ENCODE data around the gene HOXA2.

Gene HOXA2

DNA sequence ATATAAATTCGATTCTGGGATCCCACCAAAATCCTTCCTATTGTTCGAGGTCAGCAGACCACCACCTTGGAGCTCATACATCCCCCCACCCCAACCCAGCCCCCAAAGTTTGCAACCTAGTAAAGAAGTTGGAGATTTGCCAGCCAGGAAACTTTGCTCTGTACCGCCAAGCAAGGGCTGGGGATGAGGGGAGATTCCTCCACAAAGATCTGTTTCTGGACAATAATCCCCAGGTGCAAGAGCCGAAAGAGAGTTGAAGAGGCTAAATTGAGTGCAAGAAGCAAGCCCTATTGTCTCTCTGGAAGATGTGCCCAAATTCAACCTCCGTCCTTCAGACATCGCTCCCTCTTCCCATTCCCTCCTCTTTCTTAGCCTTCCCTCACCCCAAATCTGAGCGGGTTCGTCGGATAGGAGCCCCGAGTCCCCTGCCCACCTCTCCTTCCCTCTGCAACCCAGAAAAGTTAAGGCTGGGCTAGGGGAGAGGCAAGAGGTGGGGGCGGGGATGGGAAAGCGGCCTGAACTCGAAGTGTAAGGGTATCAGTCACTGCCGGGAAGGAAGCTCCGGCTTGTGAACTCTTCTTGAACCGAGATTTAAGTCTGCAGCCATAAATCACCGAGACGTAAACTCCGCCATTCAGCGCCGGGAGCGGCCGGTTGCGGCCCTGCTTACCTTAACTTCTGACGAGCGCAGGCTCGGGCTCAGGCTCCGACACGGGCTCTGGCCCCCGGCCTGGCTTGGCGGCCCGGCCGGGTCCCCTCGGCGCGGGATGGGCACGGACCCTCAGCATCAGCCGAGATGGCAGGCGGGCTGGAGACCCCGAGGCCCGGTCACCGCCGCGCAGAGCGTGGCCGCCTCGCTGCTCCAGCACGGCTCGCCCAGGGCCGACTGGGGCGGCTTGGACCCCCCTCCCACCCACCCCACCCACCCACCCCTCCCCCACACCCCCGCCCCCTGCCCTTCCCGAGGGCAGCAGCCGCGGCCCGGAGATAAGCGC lies 10.8 kb upstream of the HOXA2 start:
- Histone ChIP-seq H3K18ac (ENCODE audit: low read depth in 1 of 2, low read length in 2 of 2) (no peak overlapping the region), H3K79me1 (replicated peaks; ENCODE audit: low read length, poor library complexity, severe bottlenecking) (no peaks in the 10 kb centered on the region), H3K27ac (ENCODE audit: low read length, poor library complexity, severe bottlenecking) (peak overlapping the region; percentile 77), H3K4me2 (ENCODE audit: low read length, poor library complexity, severe bottlenecking) (peak overlapping the region; percentile 51), H2BK15ac (ENCODE audit: low read depth, poor library complexity, severe bottlenecking) (no peak overlapping the region), H4K8ac (ENCODE audit: low read length) (no peak overlapping the region), H2BK12ac (ENCODE audit: low read length in 2 of 2) (no peak overlapping the region), H3K4me3 (ENCODE audit: insufficient read depth in 1 of 2, low read depth in 1 of 2, low read length in 2 of 2) (peak overlapping the region; percentile 66 to 87), H3K9ac (ENCODE audit: low read length) (peak overlapping the region; percentile 89), H2AFZ (ENCODE audit: low read depth, low read length) (no peak overlapping the region), H2BK120ac (ENCODE audit: low read depth, low read length) (no peak overlapping the region), H3K9me3 (ENCODE audit: control insufficient read depth, low read length) (no peaks in the 10 kb centered on the region), H2BK5ac (ENCODE audit: low read depth, low read length, poor library complexity, severe bottlenecking) (peak overlapping the region; percentile 96), H3K23ac (ENCODE audit: low read length in 2 of 2) (no peak overlapping the region), H3K4me1 (ENCODE audit: control insufficient read depth, insufficient read depth, low read depth, low read length) (peaks cover 18% of the 10 kb centered on the region), H3K27me3 (ENCODE audit: control insufficient read depth in 1 of 2, insufficient read depth in 1 of 2, low read length in 2 of 2) (no peaks in the 10 kb centered on the region), H3K14ac (ENCODE audit: low read length in 2 of 2) (no peak overlapping the region), H3K36me3 (ENCODE audit: control insufficient read depth in 1 of 2, insufficient read depth in 2 of 2, low read depth in 1 of 2, low read length in 2 of 2) (peaks cover 11 to 32% of the 10 kb centered on the region in 2 experiments), H4K91ac (ENCODE audit: low read length) (no peak overlapping the region), H3K4ac (ENCODE audit: low read depth in 1 of 2, low read length in 2 of 2) (no peak overlapping the region), H2AK5ac (ENCODE audit: low read length, severe bottlenecking) (no peak overlapping the region)
- DNase-seq = peak; percentile 71
- 6% methylated on average over 19 of the region's 57 CpGs for WGBS

- no peak overlapping the region for H2BK5ac ChIP-seq (ENCODE audit: low read depth, low read length, poor library complexity, severe bottlenecking)
- H2BK12ac ChIP-seq (ENCODE audit: low read length in 2 of 2) = no peak overlapping the region
- H3K18ac ChIP-seq (ENCODE audit: low read depth in 1 of 2, low read length in 2 of 2) = no peak overlapping the region
- H3K14ac ChIP-seq (ENCODE audit: low read length in 2 of 2) = no peak overlapping the region
- H3K79me1 ChIP-seq (replicated peaks; ENCODE audit: low read length, poor library complexity, severe bottlenecking) = no peaks in the 10 kb centered on the region
- peaks cover 8 to 33% of the 10 kb centered on the region in 2 experiments for H3K36me3 ChIP-seq (ENCODE audit: control insufficient read depth in 1 of 2, insufficient read depth in 2 of 2, low read depth in 1 of 2, low read length in 2 of 2)
- peaks cover 21% of the 10 kb centered on the region for H3K4me1 ChIP-seq (ENCODE audit: control insufficient read depth, insufficient read depth, low read depth, low read length)
- DNase-seq = no peak
- 69% methylated on average over 3 of the region's 4 CpGs for WGBS
- H3K27ac ChIP-seq (ENCODE audit: low read length, poor library complexity, severe bottlenecking) = peak overlapping the region; percentile 77
- H3K9me3 ChIP-seq (ENCODE audit: control insufficient read depth, low read length) = no peaks in the 10 kb centered on the region
- H4K8ac ChIP-seq (ENCODE audit: low read length) = no peak overlapping the region
- peak overlapping the region; percentile 89 for H3K9ac ChIP-seq (ENCODE audit: low read length)
- no peak overlapping the region for H3K23ac ChIP-seq (ENCODE audit: low read length in 2 of 2)
- H4K91ac ChIP-seq (ENCODE audit: low read length) = no peak overlapping the region
- no peak overlapping the region for H3K4ac ChIP-seq (ENCODE audit: low read depth in 1 of 2, low read length in 2 of 2)
- H2AK5ac ChIP-seq (ENCODE audit: low read length, severe bottlenecking) = no peak overlapping the region
- H2AFZ ChIP-seq (ENCODE audit: low read depth, low read length) = no peak overlapping the region
- peak overlapping the region in 1 of 2 experiments; percentile 87 for H3K4me3 ChIP-seq (ENCODE audit: insufficient read depth in 1 of 2, low read depth in 1 of 2, low read length in 2 of 2)
- H3K27me3 ChIP-seq (ENCODE audit: control insufficient read depth in 1 of 2, insufficient read depth in 1 of 2, low read length in 2 of 2) = no peaks in the 10 kb centered on the region
- no peak overlapping the region for H2BK15ac ChIP-seq (ENCODE audit: low read depth, poor library complexity, severe bottlenecking)
- no peak overlapping the region for H2BK120ac ChIP-seq (ENCODE audit: low read depth, low read length)
- no peak overlapping the region for H3K4me2 ChIP-seq (ENCODE audit: low read length, poor library complexity, severe bottlenecking)
These were observed 9.9 kb upstream of the HOXA2 start for GRCh38 chr7:27112361-27112760.

DNA sequence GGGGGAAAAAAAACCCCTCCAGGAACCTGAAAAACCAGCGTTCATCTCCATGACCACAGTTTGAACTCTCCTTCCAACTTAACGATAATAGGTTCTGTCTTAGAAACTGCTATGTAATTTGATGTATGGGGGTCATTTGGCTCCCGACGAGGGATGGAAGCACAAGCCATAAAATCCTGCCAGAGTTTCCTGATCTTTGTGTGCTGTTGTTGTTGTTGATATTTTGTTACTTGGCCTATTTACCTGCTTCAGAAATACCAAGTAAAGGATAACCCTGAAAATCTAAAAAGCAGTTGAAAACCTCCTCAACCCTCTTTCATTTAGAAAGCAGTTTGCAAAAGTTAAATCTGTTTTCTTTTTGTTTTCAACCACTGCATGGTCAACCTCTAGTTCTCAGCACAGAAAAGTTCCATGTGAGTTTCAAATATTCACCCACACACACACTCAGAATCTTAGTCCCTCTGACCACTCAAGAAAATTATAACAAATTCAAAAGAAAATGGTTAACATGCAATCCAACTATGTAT lies 9.3 kb upstream of the HOXA2 start:
- H2BK5ac ChIP-seq (ENCODE audit: low read depth, low read length, poor library complexity, severe bottlenecking) = no peak overlapping the region
- peaks cover 21% of the 10 kb centered on the region for H3K4me1 ChIP-seq (ENCODE audit: control insufficient read depth, insufficient read depth, low read depth, low read length)
- H4K8ac ChIP-seq (ENCODE audit: low read length) = no peak overlapping the region
- H3K4me3 ChIP-seq (ENCODE audit: insufficient read depth in 1 of 2, low read depth in 1 of 2, low read length in 2 of 2) = peak overlapping the region in 1 of 2 experiments; percentile 87
- no peak overlapping the region for H3K4ac ChIP-seq (ENCODE audit: low read depth in 1 of 2, low read length in 2 of 2)
- H3K14ac ChIP-seq (ENCODE audit: low read length in 2 of 2) = no peak overlapping the region
- peak overlapping the region; percentile 89 for H3K9ac ChIP-seq (ENCODE audit: low read length)
- H3K18ac ChIP-seq (ENCODE audit: low read depth in 1 of 2, low read length in 2 of 2) = no peak overlapping the region
- no peaks in the 10 kb centered on the region for H3K9me3 ChIP-seq (ENCODE audit: control insufficient read depth, low read length)
- WGBS = 17% methylated on average over 3 of the region's 4 CpGs
- H3K27me3 ChIP-seq (ENCODE audit: control insufficient read depth in 1 of 2, insufficient read depth in 1 of 2, low read length in 2 of 2) = no peaks in the 10 kb centered on the region
- H2BK15ac ChIP-seq (ENCODE audit: low read depth, poor library complexity, severe bottlenecking) = no peak overlapping the region
- no peak overlapping the region for H2BK120ac ChIP-seq (ENCODE audit: low read depth, low read length)
- DNase-seq = no peak
- peak overlapping the region; percentile 81 for H3K4me2 ChIP-seq (ENCODE audit: low read length, poor library complexity, severe bottlenecking)
- peak overlapping the region; percentile 85 for H3K27ac ChIP-seq (ENCODE audit: low read length, poor library complexity, severe bottlenecking)
- H2AFZ ChIP-seq (ENCODE audit: low read depth, low read length) = no peak overlapping the region
- no peak overlapping the region for H2BK12ac ChIP-seq (ENCODE audit: low read length in 2 of 2)
- H3K79me1 ChIP-seq (replicated peaks; ENCODE audit: low read length, poor library complexity, severe bottlenecking) = no peaks in the 10 kb centered on the region
- peaks cover 8 to 28% of the 10 kb centered on the region in 2 experiments for H3K36me3 ChIP-seq (ENCODE audit: control insufficient read depth in 1 of 2, insufficient read depth in 2 of 2, low read depth in 1 of 2, low read length in 2 of 2)
- H4K91ac ChIP-seq (ENCODE audit: low read length) = no peak overlapping the region
- peak overlapping the region; percentile 50 for H2AK5ac ChIP-seq (ENCODE audit: low read length, severe bottlenecking)
- H3K23ac ChIP-seq (ENCODE audit: low read length in 2 of 2) = no peak overlapping the region

All from mesenchymal stem cell (in vitro differentiated cells and primary cell).